ENCODE measurements around the gene LILRB2.
"Not testable (repeated sequence)": the region's sequence is repeated elsewhere in the genome, so short reads cannot be mapped to it uniquely, and the experiment has no call there.

The LILRB2 gene

GRCh38 chr19:54240372-54241336 lies 40.3 kb downstream of the LILRB2 start:
- DNase-seq (ENCODE audit: low spot score), result not testable (repeated sequence)

GRCh38 chr19:54239491-54240371 lies 41.2 kb downstream of the LILRB2 start:
- not testable (repeated sequence) for DNase-seq (ENCODE audit: low spot score)

GRCh38 chr19:54233941-54234340 lies 47.0 kb downstream of the LILRB2 start:
- no peak for DNase-seq (ENCODE audit: low spot score)

- DNase-seq (ENCODE audit: low spot score), result peak; percentile 89
Measured at GRCh38 chr19:54231077-54231931, 49.6 kb downstream of the LILRB2 start.

- DNase-seq (ENCODE audit: low spot score), result no peak
Measured at GRCh38 chr19:54230031-54230430, 50.9 kb downstream of the LILRB2 start.

- no peak for DNase-seq (ENCODE audit: low spot score)
Measured at GRCh38 chr19:54229146-54229545, 51.8 kb downstream of the LILRB2 start.

GRCh38 chr19:54224619-54225018 lies 56.3 kb downstream of the LILRB2 start:
- DNase-seq (ENCODE audit: low spot score), result not testable (repeated sequence)

- not testable (repeated sequence) for DNase-seq (ENCODE audit: low spot score)
Measured at GRCh38 chr19:54223937-54224281, 57.0 kb downstream of the LILRB2 start.

Data from D341Med (cell line).